SH-SY5Y (cell line): Measurements from ENCODE around the gene BICDL2.

Experiments used
- GATA2 ChIP-seq: IDR thresholded peaks from 2 replicates; pipeline ENCODE4 v1.6.1; 2011; ENCODE audit warnings: mild to moderate bottlenecking, low read depth, low read length
- GATA3 ChIP-seq: IDR thresholded peaks from 2 replicates; pipeline ENCODE4 v1.6.1; 2011; ENCODE audit warnings: low read depth, mild to moderate bottlenecking, low read length, moderate library complexity

- TF ChIP-seq GATA3 (no peak), GATA2 (no peak)
Observed at GRCh38 chr16:3054965-3055733, 18.4 kb upstream of the BICDL2 start.
